Ammon's horn (tissue), 1 donor: ENCODE results near the gene FAM168A.

Experiments used
- DNase-seq: peaks from one replicate; pipeline ENCODE4 v3.0.0-alpha.2; 2016; ENCODE audit warnings: low spot score

FAM168A gene

GRCh38 chr11:73426219-73426850 lies 171.6 kb downstream of the FAM168A start:
- no peak for DNase-seq

GRCh38 chr11:73425108-73425507 lies 172.8 kb downstream of the FAM168A start:
- no peak for DNase-seq

DNA sequence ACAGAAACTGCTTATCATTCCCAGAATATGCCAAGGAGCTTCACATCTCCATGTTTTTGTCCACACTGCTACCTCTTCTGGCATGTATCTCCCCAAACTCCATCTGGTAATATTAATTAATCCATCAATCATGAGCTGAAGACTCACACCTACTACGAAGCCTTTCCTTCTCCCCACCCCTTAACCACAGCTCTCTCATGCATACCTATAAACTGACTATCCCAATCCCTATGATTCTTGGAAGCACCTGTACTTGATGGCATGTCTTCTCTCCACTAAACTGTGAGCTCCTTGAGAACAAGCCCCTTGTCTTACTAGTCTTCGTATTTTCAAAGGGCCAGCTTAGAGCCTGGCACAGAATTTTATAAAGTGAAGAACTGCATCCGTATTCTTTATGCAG lies 174.4 kb downstream of the FAM168A start:
- DNase-seq: no peak

- DNase-seq: no peak
Measured at GRCh38 chr11:73422886-73423285, 175.0 kb downstream of the FAM168A start.

- DNase-seq: no peak
Measured at GRCh38 chr11:73420136-73420535, 177.8 kb downstream of the FAM168A start.

- DNase-seq: no peak
Measured at GRCh38 chr11:73416786-73417185, 181.1 kb downstream of the FAM168A start.

DNA sequence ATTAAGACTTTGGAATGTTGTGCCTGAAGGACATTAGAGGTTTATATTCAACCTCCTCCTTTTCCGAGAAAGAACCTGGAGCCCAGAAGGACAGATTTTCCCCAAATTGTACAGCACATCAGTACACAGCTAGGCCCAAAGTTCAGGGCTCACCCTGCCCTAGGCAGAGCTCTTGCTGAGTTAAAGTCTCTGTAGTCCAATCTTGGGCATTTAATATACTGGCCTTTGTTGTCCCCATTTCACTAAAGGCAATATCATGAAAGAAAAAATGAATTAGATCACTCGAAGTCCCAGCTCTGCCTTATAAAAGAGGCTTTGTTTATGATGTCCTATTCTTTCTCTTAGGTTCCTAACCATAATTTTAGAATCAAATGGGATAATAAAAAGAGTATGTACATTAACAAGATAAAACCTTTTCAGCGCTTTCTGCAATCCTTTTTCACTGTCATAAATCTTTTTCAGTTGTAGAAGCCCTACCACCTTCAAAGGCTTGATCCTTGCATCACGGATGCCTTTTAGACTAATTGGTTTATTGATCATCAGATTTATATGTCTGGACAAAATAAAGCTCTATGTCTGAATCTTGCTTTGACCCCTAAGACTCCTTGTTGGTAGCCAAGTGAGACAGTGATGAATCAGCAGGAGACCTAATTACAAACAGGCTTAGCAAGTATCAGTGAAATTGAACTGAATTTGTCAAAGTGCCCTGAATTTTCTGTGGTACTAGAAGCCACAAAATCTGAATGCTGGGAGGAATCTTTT lies 181.9 kb downstream of the FAM168A start:
- no peak for DNase-seq

DNA sequence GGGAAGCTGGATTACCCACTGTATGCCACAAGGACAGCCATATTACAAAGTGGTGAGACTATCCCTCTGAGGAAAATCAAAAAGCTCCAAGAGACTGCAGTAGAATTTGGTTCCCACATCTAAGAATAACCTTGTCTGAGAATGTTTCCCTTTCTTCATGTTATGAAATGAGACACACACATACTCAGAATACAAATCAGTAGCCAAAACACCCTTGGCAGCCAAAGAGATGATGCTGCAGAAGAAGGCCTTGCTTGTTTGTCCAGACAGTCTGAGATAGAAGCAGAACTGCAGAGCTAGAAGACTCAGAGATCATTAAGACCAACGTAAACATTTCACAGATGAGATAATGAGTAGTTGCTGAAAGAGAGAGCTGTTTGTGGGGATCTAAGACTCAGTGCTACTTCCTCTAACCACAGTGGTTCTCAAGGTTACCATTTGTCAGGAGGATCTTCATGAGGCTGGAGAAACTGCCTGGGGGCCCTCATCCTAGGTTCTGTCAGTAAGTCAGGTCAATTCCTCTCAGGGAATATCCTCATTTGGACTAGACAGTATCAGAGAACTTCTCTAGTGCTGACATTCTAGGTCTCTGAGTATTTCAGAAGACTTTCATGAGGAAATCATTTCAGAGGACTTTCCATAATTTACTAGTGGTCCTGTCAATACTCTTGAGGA lies 182.8 kb downstream of the FAM168A start:
- DNase-seq: peak; percentile 74

- no peak for DNase-seq
Measured at GRCh38 chr11:73413256-73413655, 184.7 kb downstream of the FAM168A start.

GRCh38 chr11:73412308-73412707 lies 185.6 kb downstream of the FAM168A start:
- no peak for DNase-seq

DNA sequence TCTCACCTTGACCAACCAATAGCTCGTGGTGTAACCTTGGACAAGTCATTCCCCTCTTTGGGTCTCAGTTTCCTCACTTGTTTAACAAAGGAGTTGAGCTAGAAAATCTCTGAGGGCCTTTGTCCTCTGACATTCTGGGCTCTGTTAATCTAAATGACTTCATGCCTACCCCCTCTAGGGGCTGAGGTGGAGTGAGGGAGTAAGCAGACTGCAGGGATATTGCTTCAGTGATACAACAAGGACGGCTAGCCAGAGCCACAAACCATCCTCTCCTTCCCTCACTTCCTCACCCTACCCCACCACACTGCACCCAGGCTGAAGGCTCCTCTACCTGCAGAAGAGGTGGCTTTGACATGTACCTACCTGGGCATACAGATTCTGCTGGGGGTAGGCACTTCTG lies 186.9 kb downstream of the FAM168A start:
- DNase-seq: no peak

DNA sequence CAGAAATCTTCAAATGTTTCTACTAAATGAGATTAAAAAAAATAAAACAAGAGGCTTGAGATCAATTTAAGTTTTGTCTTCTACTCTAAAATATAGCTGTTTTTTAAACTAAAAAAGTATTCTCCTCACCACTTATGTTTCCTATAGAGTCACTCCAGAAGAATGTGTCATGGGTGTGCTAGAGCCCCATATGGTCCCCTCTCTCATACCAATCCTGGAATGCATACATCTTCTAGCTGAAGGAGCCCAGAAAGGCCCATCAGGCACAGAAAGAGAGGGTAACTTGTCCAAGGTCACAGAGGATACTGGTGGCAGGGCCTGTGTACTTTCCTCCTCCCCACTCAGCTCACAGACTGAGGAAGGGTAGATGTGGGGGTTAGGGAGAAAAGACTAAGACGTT lies 187.3 kb downstream of the FAM168A start:
- DNase-seq: no peak

DNA sequence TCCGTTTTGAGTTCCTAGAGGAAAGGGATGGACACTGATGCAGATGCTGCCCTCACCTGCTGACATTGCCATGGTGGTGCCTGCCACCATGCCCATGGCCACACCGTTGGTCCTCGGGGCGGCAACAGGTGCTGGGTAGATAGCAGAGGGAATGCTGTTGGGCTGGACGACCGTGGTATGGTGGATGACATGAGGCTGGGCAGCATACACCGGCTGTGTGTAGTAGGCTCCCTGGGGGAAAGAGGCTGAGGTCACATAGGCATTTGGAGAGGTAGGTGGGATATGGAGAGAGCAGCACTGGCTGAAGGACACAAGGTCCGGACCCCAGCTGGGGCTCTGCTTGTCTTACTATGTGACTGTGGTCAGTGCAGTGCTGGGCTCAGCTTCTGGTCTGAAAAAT lies 188.5 kb downstream of the FAM168A start:
- no peak for DNase-seq

DNA sequence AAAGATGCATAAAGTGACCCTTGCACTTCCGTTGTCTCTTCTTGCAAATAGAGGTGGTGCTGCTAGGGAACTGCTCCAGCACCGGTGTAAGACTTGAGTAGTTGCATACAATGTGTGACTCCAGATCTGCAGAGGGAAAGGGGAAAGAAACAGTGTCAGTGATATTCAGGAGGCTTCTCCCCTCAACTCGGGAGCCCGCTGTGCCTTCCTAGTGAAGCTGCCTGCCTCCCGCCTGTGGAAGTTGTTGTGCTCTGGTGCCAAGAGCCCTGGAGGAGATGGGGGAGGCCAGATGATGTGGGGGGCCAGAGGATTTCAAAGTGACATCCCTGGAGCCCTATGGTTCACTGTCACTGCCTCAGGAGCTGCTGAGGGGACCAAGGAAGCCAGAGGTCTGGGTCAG lies 191.3 kb downstream of the FAM168A start:
- DNase-seq: no peak

DNA sequence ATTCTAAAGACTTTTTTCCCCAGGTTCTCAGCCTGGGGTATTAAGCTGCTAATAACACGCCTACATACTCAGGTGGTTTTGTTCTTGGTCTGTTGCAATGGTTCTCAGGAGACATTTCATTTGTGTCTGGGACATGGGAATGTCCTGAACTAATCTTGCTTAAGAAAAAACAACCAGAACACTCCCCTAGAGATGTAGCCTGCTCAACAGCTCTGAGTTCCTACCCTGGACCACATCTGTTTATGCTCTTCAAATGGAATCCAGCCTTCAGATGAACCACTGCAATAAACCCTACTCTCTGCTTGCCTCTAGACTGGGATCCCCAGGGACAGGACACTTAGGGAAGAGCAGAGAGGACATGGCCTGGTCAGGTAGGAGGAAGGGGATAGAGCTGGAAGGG lies 191.8 kb downstream of the FAM168A start:
- DNase-seq: no peak

DNA sequence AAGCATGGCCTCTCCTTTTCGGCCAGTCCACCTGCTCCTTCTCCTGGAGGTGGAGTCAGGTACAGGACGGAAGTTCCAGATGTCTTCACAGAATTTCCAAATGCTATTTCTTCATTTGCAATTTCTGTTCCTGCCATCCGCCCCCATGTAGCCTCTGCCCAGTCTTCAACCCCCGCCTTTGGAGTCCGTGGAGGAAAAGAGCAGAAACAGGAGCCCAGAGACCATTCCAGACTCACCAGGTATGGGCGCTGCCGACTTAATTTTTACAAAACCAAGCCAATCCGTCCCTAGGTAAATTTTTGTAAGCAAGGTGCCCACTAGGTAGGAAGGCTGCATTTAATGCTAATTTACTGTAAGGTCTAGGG lies 192.8 kb downstream of the FAM168A start:
- no peak for DNase-seq

DNA sequence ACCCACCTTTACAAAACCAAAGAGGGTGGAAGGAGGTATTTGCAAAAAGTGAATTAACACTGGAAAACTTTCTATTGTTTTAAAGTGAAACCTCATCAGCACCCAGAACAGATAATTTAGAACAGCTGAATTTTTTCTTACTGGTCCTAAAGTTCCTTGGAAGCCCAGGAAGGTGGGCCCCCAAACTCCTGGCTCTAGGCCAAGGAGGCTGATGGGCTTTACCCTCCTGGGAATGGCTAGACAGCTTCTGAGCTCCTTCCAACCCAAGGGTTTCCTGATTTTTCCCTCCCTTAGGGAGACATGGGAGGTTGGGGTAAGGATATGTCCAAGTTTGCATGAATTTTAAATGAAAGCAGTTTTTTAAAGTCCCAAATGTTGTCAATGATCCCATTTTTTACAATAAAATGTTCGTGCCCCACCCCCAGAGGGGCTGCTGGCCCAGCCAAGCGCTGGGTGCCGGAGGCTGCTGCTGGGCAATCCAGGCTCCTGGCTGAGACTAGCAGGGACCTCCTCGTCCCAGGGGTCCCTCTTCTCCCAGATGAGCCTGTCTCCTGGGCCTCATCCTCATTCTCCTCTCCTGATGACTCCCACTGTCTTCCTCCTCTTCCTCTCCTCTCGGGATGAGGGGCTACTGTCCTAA lies 193.3 kb downstream of the FAM168A start:
- DNase-seq: no peak

- DNase-seq: peak; percentile 87
Measured at GRCh38 chr11:73404048-73404447, 193.9 kb downstream of the FAM168A start.

GRCh38 chr11:73403541-73403940 lies 194.4 kb downstream of the FAM168A start:
- no peak for DNase-seq

GRCh38 chr11:73402834-73403185 lies 195.1 kb downstream of the FAM168A start:
- DNase-seq: no peak

- DNase-seq: no peak
Measured at GRCh38 chr11:73401924-73402833, 195.7 kb downstream of the FAM168A start.
